Astrocyte of the cerebellum (primary cell): Measurements from ENCODE around the gene METTL13.

Experiments used
- DNase-seq: peaks from one replicate; pipeline ENCODE4 v3.0.0-alpha.2; 2011; ENCODE audit warnings: low read depth
- H3K4me3 ChIP-seq: 2 replicates; pipeline ENCODE4 v1.5.1; 2011; ENCODE audit warnings: mild to moderate bottlenecking, low read depth, low read length, moderate library complexity
- CTCF ChIP-seq: IDR thresholded peaks from 2 replicates; pipeline ENCODE4 v1.5.1; 2012; ENCODE audit warnings: low read length, low read depth, moderate library complexity, mild to moderate bottlenecking; ENCODE audit errors: missing control alignments
- in situ Hi-C: cut with HindIII; loops from 2 replicates; pipeline ENCODE4 v1.10.0; 2017; ENCODE audit warnings: low sequenced_read_pairs

METTL13 gene

GRCh38 chr1:171753182-171753581, 28.3 kb upstream of the METTL13 start:
- in situ Hi-C loops = no loop called here
- H3K4me3 ChIP-seq = no peak overlapping the region
- TF ChIP-seq CTCF = no peak
- no peak for DNase-seq

- H3K4me3 ChIP-seq = no peak overlapping the region
- no peak for DNase-seq
- in situ Hi-C loops = no loop called here
- TF ChIP-seq CTCF = no peak
These were observed 27.6 kb upstream of the METTL13 start for GRCh38 chr1:171753685-171754352.

- no peak for TF ChIP-seq CTCF
- no peak overlapping the region for H3K4me3 ChIP-seq
- in situ Hi-C loops = no loop called here
- no peak for DNase-seq
These were observed 27.1 kb upstream of the METTL13 start for GRCh38 chr1:171754353-171754705.

- in situ Hi-C loops = no loop called here
- TF ChIP-seq CTCF = no peak
- H3K4me3 ChIP-seq = no peak overlapping the region
- DNase-seq = no peak
These were observed 26.5 kb upstream of the METTL13 start for GRCh38 chr1:171754971-171755370.

- H3K4me3 ChIP-seq = no peak overlapping the region
- TF ChIP-seq CTCF = no peak
- DNase-seq = no peak
- in situ Hi-C loops = no loop called here
These were observed 24.6 kb upstream of the METTL13 start for GRCh38 chr1:171756856-171757255.

GRCh38 chr1:171758011-171758410, 23.4 kb upstream of the METTL13 start:
- no peak for DNase-seq
- no peak overlapping the region for H3K4me3 ChIP-seq
- no peak for TF ChIP-seq CTCF
- in situ Hi-C loops = no loop called here
